Epithelial cell of esophagus (primary cell): ENCODE data around the gene BLOC1S4.
A peak's percentile ranks its signal among the peaks of the same experiment; 100 is the strongest.
"Not testable (repeated sequence)": the region's sequence is repeated elsewhere in the genome, so short reads cannot be mapped to it uniquely, and the experiment has no call there.

ENCODE experiments used
- DNase-seq: peaks from one replicate; pipeline ENCODE4 v3.0.0; 2010; ENCODE audit warnings: low read depth
- H3K4me3 ChIP-seq: 2 replicates; pipeline ENCODE4 v1.5.1; 2011; ENCODE audit warnings: mild to moderate bottlenecking, low read length, control low read depth
- TF ChIP-seq, protein P1 (sequence below): IDR thresholded peaks from 2 replicates; pipeline ENCODE4 v1.5.1; 2011; ENCODE audit warnings: low read depth, mild to moderate bottlenecking, low read length, control low read depth, inconsistent platforms; ENCODE audit not compliant: insufficient read depth; ENCODE audit errors: missing control alignments

The BLOC1S4 gene

DNA sequence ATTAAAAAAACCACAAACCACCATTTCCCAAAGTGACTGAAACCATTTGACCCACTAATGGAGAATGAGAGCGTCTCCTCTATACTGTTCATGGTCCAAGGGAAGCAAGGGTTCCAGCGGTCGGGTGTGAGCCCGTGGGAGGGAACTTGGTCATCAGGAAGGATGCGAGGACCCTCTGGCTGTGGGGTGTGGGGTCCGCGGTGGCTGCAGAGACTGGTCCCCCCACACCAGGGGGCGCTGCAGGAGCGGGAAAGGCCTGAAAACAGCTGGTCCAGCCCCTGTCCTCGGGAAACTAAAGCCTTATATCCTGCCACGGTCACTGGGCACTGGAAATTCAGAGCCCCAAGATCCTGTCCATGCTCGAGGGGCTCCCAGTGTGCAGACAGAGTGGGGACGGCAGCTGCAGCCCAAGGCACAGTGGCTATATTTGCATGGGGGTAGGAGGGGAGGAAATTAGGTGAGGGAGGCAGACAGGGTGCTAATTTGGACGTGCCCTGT is 4.3 kb downstream of the BLOC1S4 start:
- TF ChIP-seq, protein P1, sequence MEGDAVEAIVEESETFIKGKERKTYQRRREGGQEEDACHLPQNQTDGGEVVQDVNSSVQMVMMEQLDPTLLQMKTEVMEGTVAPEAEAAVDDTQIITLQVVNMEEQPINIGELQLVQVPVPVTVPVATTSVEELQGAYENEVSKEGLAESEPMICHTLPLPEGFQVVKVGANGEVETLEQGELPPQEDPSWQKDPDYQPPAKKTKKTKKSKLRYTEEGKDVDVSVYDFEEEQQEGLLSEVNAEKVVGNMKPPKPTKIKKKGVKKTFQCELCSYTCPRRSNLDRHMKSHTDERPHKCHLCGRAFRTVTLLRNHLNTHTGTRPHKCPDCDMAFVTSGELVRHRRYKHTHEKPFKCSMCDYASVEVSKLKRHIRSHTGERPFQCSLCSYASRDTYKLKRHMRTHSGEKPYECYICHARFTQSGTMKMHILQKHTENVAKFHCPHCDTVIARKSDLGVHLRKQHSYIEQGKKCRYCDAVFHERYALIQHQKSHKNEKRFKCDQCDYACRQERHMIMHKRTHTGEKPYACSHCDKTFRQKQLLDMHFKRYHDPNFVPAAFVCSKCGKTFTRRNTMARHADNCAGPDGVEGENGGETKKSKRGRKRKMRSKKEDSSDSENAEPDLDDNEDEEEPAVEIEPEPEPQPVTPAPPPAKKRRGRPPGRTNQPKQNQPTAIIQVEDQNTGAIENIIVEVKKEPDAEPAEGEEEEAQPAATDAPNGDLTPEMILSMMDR, result peak; percentile 88
- peak; percentile 73 for DNase-seq
- H3K4me3 ChIP-seq, result no peak overlapping the region

DNA sequence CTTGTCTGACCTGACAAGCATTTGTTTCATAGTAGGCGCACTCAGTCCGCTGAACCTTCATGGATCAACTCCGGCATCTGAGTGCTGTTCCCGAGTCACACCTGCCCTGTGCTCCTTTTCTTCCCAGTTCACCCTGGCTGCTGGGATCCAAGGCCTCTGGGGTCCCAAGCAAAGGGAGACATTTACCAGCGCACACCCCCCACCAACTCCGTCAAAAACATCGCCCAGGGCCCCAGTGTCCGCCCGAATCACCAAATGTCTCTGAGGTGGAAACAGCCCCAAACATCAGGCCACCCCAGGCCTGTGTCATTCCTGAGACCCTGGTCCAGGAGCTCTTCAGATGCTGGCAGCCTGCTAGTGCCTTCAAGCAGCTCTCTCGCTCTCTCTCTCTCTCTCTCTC is 5.1 kb downstream of the BLOC1S4 start:
- DNase-seq, result no peak
- no peak overlapping the region for H3K4me3 ChIP-seq
- TF ChIP-seq, protein P1, result no peak

DNA sequence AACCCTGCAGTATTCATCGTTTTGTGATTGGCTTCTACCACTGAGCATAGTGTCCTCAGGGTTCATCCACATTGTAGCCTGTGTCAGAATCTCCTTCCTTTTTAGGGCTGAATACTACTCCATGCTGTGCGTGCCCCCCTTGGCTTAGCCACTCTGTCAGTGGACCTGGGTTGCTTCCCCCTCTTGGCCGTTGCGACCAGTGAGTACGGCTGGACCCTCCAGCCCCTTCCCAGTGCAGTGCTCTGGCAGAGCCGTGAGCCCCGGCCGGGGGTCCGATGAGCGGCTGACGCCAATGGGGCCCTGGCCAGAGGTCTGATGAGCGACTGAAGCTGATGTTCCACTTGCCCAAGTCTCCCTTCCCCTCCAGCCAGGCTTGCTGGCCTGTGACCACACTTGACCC is 6.9 kb downstream of the BLOC1S4 start:
- no peak for DNase-seq
- TF ChIP-seq, protein P1, result no peak
- no peak overlapping the region for H3K4me3 ChIP-seq

DNA sequence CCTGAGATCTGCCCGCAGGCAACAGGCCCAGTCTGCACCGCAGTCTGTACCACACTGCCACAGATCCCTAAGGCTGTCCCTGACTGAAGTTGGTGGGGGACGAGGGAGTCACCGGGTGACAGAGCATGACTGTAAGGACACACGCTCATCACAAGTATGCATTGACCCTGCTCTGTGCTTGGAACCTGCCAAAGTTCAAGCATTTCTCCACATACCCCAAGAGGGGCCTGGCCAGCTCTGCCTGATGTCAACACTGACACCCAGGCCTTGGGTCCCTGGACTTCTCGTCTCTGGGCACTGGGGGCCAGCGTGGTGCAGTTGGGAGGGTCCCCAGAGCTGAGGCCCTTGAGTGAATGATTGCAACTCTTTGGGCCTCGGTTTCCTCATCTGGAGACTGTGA is 7.9 kb downstream of the BLOC1S4 start:
- TF ChIP-seq, protein P1, result no peak
- H3K4me3 ChIP-seq, result no peak overlapping the region
- DNase-seq, result no peak

DNA sequence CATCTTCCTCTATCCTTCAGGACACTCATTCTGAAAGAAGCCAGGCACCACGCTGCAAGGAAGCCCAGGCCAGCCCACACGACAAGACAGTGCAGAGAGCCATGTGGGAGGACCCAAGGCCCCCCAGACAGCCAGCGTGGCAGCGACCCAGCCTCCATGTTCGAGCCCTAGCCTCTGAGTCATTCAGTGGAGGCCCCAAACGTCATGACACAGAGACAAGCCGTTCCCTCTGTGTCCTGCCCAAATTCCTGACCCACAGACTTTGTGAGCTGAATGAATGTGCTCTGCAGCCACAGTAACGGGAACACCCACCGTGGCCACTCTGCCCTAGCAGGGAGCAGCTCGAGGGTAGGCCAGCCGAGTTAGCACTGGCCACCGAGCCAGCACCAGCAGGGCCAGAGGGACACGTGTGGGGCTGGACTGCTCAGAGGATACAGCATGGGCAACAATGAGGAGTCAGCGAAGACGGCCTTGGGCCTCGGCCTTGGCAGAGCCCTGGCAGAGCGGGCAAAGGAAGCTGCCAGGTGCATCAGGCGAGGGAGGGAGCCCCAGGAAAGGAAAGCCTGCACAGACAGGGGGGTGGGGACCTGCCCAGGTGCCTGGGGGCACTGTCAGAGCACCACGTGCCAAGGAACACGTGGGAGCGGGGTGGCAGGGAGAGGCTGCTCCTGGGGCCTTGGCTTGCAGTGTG is 8.6 kb downstream of the BLOC1S4 start:
- DNase-seq, result no peak
- H3K4me3 ChIP-seq, result no peak overlapping the region
- TF ChIP-seq, protein P1, result no peak

DNA sequence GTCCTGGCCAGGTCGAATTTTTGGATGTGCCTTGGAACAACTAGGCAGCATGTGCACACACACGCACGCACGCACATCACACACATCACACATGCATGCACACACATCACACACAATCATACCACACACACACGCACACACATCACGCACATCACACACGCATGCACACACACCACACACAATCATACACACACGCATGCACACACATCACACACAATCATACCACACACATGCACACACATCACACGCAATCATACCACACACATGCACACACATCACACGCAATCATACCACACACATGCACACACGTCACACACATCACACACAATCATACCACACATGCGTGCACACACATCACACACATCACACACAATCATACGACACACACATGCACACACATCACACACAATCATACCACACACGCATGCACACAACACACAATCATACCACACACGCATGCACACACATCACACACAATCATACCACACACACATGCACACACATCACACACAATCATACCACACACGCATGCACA is 9.5 kb downstream of the BLOC1S4 start:
- H3K4me3 ChIP-seq, DNase-seq: not testable (repeated sequence)

DNA sequence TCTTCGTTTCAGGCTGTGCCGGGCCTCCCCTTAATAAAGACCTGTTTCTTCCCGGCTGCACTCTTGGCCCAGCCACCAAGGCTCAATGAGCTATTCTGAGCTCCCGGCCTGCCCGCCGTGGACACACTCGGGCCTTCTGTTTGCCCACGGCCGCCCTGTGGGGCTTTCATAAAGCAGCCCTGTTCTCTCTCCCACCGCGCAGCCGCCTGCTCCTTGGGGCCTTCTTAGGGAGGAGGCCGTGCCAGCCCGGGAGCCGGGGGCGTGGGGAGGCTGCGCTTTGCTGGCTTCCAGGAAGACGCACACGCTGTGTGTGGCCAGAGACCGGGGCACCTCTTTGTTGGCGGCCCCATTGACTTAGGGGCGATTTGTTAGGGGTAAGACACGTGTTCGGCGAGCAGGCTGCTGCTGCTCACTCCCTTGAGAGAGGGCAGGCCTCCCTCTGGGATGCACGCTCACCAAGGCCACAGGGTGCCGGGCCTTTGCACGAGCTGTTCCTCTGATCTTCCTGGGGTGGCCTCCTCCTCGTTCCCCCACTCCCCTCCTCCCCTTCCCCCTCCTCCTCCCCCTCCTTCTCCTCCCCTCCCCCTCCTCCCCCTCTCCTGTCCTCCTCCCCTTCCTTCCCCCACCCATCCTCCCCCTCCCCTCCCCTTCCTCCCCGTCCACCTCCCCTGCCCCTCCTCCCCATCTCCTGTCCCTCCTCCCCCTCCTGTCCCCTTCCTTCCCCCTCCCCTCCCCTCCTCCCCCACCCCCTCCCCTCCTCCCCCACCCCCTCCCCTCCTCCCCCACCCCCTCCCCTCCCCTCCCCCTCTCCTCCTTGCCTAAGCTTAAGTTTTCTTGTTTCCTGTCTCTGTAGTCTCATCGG is 11.3 kb downstream of the BLOC1S4 start:
- DNase-seq, result no peak
- no peak overlapping the region for H3K4me3 ChIP-seq
- TF ChIP-seq, protein P1, result no peak
